Liver (tissue), 9 donors: ENCODE data around the gene SLC35A2. TPM values are rescaled to one million over a fixed set of nuclear protein-coding genes. Genes with fewer than 3 reads are reported as not detected.

ENCODE experiments used
- DNase-seq: peaks from one replicate; pipeline ENCODE4 v3.0.0-alpha.2; 2017; ENCODE audit warnings: low spot score
- H3K27ac ChIP-seq, 2 donors: one replicate each; pipeline ENCODE4 v1.7.0; 2013; ENCODE audit warnings: inconsistent platforms in 2 of 2, low read length in 2 of 2, control low read depth in 1 of 2, low read depth in 1 of 2, mild to moderate bottlenecking in 1 of 2
- H3K27me3 ChIP-seq, 4 donors: one replicate each; pipeline versions ENCODE4 v1.6.1 to v1.7.0; 2013; ENCODE audit warnings: low read length in 3 of 4, inconsistent platforms in 1 of 4, mild to moderate bottlenecking in 1 of 4, moderate library complexity in 1 of 4; ENCODE audit not compliant: control insufficient read depth in 4 of 4, insufficient read depth in 4 of 4
- H3K36me3 ChIP-seq, 4 donors: one replicate each; pipeline versions ENCODE4 v1.6.1 to v1.7.0; 2013; ENCODE audit warnings: low read length in 3 of 4, mild to moderate bottlenecking in 3 of 4, low read depth in 1 of 4, moderate library complexity in 1 of 4; ENCODE audit not compliant: control insufficient read depth in 4 of 4, insufficient read depth in 3 of 4
- H3K4me1 ChIP-seq, 4 donors: one replicate each; pipeline versions ENCODE4 v1.6.1 to v1.7.0; 2013; ENCODE audit warnings: low read length in 3 of 4, mild to moderate bottlenecking in 3 of 4, moderate library complexity in 1 of 4; ENCODE audit not compliant: control insufficient read depth in 4 of 4, insufficient read depth in 4 of 4
- H3K4me3 ChIP-seq, 3 donors: one replicate each; pipeline versions ENCODE4 v1.6.1 to v1.7.0; 2013; ENCODE audit warnings: low read length in 3 of 3, control low read depth in 1 of 3, low read depth in 1 of 3, mild to moderate bottlenecking in 1 of 3
- H3K9ac ChIP-seq, 2 donors: one replicate each; pipeline ENCODE4 v1.7.0; 2013; ENCODE audit warnings: low read length in 2 of 2, mild to moderate bottlenecking in 2 of 2, moderate library complexity in 2 of 2, control low read depth in 1 of 2, low read depth in 1 of 2
- H3K9me3 ChIP-seq, 4 donors: one replicate each; pipeline versions ENCODE4 v1.6.1 to v1.7.0; 2013; ENCODE audit warnings: low read length in 3 of 4; ENCODE audit not compliant: control insufficient read depth in 4 of 4
- EGR1 ChIP-seq, 2 donors: IDR thresholded peaks; 2 replicates each; pipeline ENCODE4 v1.6.1; 2016 to 2018; ENCODE audit warnings: antibody characterized with exemption in 2 of 2, low read depth in 2 of 2
- FOXA2 ChIP-seq: IDR thresholded peaks from 2 replicates; pipeline ENCODE4 v1.6.1; 2016; ENCODE audit warnings: antibody characterized with exemption
- GABPA ChIP-seq, 2 donors: IDR thresholded peaks in 1 of 2; conservative IDR thresholded peaks in 1 of 2; 2 replicates each; pipeline ENCODE4 v1.6.1; 2016; ENCODE audit warnings: antibody characterized with exemption in 2 of 2, mild to moderate bottlenecking in 1 of 2, moderate library complexity in 1 of 2
- HNF4G ChIP-seq: IDR thresholded peaks from 2 replicates; pipeline ENCODE4 v1.6.1; 2016; ENCODE audit warnings: antibody characterized with exemption
- JUND ChIP-seq, 2 donors: IDR thresholded peaks; 2 replicates each; pipeline ENCODE4 v1.6.1; 2016; ENCODE audit warnings: antibody characterized with exemption in 2 of 2
- RAD21 ChIP-seq, 2 donors: IDR thresholded peaks; 2 replicates each; pipeline ENCODE4 v1.6.1; 2016; ENCODE audit warnings: antibody characterized with exemption in 2 of 2, mild to moderate bottlenecking in 2 of 2
- TAF1 ChIP-seq: conservative IDR thresholded peaks from 2 replicates; pipeline ENCODE4 v1.6.1; 2016; ENCODE audit warnings: antibody characterized with exemption, mild to moderate bottlenecking
- WGBS: extraction: QIAGEN DNeasy Blood & Tissue Kit; methylation state at CpG from one replicate; pipeline ENCODE4 v1.1.7; 2013; 5-methylcytosine and 5-hydroxymethylcytosine counted together
- polyA plus RNA-seq, 2 donors: library from polyadenylated mRNA; stranded (reverse) in 1 of 2; unstranded in 1 of 2; fragments of 200-250 nt in 1 of 2; fragments of >200 nt in 1 of 2; fragmentation: Nextera tagmentation in 1 of 2; extraction: Ambion mirVana in 1 of 2; gene quantifications; one replicate each; pipeline versions ENCODE4 v1.2.1 to v1.2.3, GENCODE V29; 2013 to 2015
- total RNA-seq, 2 donors: library from RNA; depleted of rRNA; stranded (reverse); fragments of >200 nt; gene quantifications; one replicate each; pipeline ENCODE4 v1.2.3, GENCODE V29; 2014
- TF ChIP-seq, protein P1 (sequence below): IDR thresholded peaks from 2 replicates; pipeline ENCODE4 v1.6.1; 2016; ENCODE audit warnings: antibody characterized with exemption, mild to moderate bottlenecking
- TF ChIP-seq, protein P2 (sequence below): fragments of 150-350 bp; IDR thresholded peaks from 2 replicates; pipeline ENCODE4 v1.5.1; 2017; ENCODE audit warnings: improper control_type of control experiment, low read depth, low read length; ENCODE audit not compliant: missing input control
- TF ChIP-seq, protein P3 (sequence below): IDR thresholded peaks from 2 replicates; pipeline ENCODE4 v1.6.1; 2016; ENCODE audit warnings: antibody characterized with exemption
- TF ChIP-seq, protein P4 (sequence below): IDR thresholded peaks from 2 replicates; pipeline ENCODE4 v1.6.1; 2016; ENCODE audit warnings: antibody characterized with exemption
- donor health status: healthy.
- donor health status: healthy.
- donor health status: healthy.
- donor health status: healthy.
- donor health status: healthy.

SLC35A2 gene
- total and polyA plus RNA-seq, 4 donors: 10.0 to 26.9 (median 14.4) TPM

DNA sequence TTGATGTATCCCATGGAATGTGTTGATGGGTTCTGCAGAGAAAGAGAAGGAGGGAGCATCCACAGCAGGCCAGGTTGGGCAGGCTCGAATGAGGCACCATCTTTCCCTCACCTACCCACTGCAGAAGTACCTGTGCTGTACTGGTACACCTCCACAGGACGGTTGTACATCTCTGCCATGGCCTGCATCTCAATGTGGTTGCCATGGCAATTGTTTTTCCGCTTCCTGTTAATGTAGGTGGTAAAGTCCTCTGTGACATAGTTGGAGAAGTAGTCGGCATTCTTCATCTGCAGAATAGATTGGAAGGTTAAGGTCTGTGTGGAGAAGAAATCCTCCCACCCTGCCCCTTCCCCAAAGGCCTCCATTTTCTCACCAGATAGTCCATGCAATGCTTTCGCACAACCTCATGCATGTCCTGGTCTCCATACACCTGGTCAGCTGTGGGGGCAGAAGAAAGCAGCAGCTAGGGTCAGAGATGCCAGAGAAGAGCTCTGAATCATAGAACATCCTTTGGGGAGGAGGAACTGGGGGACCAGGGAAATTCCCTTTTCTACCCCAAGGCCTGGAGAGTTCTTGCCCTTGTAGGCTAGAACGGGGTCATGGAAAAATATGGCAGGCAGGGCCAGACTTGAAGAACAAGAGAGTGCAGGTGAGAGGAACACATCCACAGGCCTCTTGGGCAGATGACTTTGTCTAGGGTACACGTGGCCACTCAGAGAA lies 23.3 kb upstream of the SLC35A2 start:
- DNase-seq: no peak
- H3K9me3 ChIP-seq: no peaks in the 10 kb centered on the region
- H3K9ac ChIP-seq: no peak overlapping the region
- H3K4me3 ChIP-seq: no peak overlapping the region
- 88% methylated on average over 7 of the region's 7 CpGs for WGBS
- TF ChIP-seq, protein P1, sequence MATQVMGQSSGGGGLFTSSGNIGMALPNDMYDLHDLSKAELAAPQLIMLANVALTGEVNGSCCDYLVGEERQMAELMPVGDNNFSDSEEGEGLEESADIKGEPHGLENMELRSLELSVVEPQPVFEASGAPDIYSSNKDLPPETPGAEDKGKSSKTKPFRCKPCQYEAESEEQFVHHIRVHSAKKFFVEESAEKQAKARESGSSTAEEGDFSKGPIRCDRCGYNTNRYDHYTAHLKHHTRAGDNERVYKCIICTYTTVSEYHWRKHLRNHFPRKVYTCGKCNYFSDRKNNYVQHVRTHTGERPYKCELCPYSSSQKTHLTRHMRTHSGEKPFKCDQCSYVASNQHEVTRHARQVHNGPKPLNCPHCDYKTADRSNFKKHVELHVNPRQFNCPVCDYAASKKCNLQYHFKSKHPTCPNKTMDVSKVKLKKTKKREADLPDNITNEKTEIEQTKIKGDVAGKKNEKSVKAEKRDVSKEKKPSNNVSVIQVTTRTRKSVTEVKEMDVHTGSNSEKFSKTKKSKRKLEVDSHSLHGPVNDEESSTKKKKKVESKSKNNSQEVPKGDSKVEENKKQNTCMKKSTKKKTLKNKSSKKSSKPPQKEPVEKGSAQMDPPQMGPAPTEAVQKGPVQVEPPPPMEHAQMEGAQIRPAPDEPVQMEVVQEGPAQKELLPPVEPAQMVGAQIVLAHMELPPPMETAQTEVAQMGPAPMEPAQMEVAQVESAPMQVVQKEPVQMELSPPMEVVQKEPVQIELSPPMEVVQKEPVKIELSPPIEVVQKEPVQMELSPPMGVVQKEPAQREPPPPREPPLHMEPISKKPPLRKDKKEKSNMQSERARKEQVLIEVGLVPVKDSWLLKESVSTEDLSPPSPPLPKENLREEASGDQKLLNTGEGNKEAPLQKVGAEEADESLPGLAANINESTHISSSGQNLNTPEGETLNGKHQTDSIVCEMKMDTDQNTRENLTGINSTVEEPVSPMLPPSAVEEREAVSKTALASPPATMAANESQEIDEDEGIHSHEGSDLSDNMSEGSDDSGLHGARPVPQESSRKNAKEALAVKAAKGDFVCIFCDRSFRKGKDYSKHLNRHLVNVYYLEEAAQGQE: no peak
- TF ChIP-seq HNF4G: no peak
- TF ChIP-seq, protein P2, sequence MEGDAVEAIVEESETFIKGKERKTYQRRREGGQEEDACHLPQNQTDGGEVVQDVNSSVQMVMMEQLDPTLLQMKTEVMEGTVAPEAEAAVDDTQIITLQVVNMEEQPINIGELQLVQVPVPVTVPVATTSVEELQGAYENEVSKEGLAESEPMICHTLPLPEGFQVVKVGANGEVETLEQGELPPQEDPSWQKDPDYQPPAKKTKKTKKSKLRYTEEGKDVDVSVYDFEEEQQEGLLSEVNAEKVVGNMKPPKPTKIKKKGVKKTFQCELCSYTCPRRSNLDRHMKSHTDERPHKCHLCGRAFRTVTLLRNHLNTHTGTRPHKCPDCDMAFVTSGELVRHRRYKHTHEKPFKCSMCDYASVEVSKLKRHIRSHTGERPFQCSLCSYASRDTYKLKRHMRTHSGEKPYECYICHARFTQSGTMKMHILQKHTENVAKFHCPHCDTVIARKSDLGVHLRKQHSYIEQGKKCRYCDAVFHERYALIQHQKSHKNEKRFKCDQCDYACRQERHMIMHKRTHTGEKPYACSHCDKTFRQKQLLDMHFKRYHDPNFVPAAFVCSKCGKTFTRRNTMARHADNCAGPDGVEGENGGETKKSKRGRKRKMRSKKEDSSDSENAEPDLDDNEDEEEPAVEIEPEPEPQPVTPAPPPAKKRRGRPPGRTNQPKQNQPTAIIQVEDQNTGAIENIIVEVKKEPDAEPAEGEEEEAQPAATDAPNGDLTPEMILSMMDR: no peak
- TF ChIP-seq FOXA2: no peak
- TF ChIP-seq, protein P3, sequence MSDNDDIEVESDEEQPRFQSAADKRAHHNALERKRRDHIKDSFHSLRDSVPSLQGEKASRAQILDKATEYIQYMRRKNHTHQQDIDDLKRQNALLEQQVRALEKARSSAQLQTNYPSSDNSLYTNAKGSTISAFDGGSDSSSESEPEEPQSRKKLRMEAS: no peak
- TF ChIP-seq TAF1: no peak
- TF ChIP-seq, protein P4, sequence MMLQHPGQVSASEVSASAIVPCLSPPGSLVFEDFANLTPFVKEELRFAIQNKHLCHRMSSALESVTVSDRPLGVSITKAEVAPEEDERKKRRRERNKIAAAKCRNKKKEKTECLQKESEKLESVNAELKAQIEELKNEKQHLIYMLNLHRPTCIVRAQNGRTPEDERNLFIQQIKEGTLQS: no peak
- peaks cover 0 to 7% (median 3%) of the 10 kb centered on the region in 4 donors for H3K4me1 ChIP-seq
- H3K27ac ChIP-seq: no peak overlapping the region
- peaks cover 3 to 21% (median 11%) of the 10 kb centered on the region in 4 donors for H3K36me3 ChIP-seq
- no peaks in the 10 kb centered on the region for H3K27me3 ChIP-seq

DNA sequence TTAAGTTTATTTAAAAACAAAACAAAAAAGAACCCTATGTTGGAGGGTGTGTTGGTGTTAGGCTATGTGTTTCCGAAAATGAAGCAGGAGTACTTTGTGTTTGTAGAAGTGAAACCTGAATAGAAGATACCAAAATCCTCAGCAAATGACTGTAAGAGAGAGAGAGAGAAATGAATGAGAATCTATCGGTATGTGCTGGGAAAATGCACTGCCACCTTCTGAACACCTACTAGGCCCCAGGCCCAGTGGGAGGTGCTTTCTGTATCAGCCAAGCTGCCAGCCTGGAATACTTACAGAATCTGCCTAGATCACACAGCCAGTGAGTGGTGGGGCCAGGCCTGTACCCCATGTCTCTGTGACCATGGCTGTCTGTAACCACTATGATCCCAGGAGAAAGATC lies 22.3 kb upstream of the SLC35A2 start:
- H3K27ac ChIP-seq: no peak overlapping the region

More for the DNA sequence above, 22.3 kb upstream of the SLC35A2 start:
- TF ChIP-seq EGR1 (IDR thresholded peaks at IDR 0.05; ENCODE audit: low read depth in 2 of 2) (no peak), JUND (IDR thresholded peaks at IDR 0.05) (no peak), RAD21 (IDR thresholded peaks at IDR 0.05) (no peak), GABPA (IDR thresholded peaks at IDR 0.05 in 1 of 2, conservative IDR thresholded peaks at IDR 0.05 in 1 of 2) (no peak)
- TF ChIP-seq, protein P1: no peak
- Histone ChIP-seq H3K9ac (no peak overlapping the region), H3K27me3 (no peaks in the 10 kb centered on the region), H3K36me3 (peaks cover 3 to 21% (median 11%) of the 10 kb centered on the region in 4 donors), H3K9me3 (no peaks in the 10 kb centered on the region), H3K4me1 (peaks cover 0 to 6% (median 2%) of the 10 kb centered on the region in 4 donors), H3K4me3 (no peak overlapping the region)
- no peak for DNase-seq
- WGBS: 91% methylated on average over 2 of the region's 2 CpGs
